GM12873 (cell line): ENCODE data around the gene AKAP8L.

ENCODE experiments used
- CTCF ChIP-seq: IDR thresholded peaks from 2 replicates; pipeline ENCODE4 v1.5.1; 2012; ENCODE audit warnings: low read depth, mild to moderate bottlenecking, moderate library complexity, low read length, control low read depth; ENCODE audit not compliant: insufficient read depth; ENCODE audit errors: missing control alignments

The AKAP8L gene

GRCh38 chr19:15418231-15418578 is 583 bp downstream of the AKAP8L start:
- no peak for TF ChIP-seq CTCF

GRCh38 chr19:15417699-15418098 is 1.1 kb downstream of the AKAP8L start:
- no peak for TF ChIP-seq CTCF

- TF ChIP-seq CTCF = no peak
Observed at GRCh38 chr19:15412832-15413231, 6.0 kb downstream of the AKAP8L start.

- TF ChIP-seq CTCF = no peak
Observed at GRCh38 chr19:15404780-15405211, 14.0 kb downstream of the AKAP8L start.

- TF ChIP-seq CTCF = no peak
Observed at GRCh38 chr19:15404097-15404779, 14.6 kb downstream of the AKAP8L start.

- TF ChIP-seq CTCF = no peak
Observed at GRCh38 chr19:15403151-15403531, 15.6 kb downstream of the AKAP8L start.

- no peak for TF ChIP-seq CTCF
Observed at GRCh38 chr19:15402411-15403150, 16.2 kb downstream of the AKAP8L start.
